A673 (cell line): ENCODE data around the gene SAFB2.

ENCODE experiments used
- EZH2 ChIP-seq: fragments of 200-600 bp; sonication (generic); IDR thresholded peaks from 2 replicates; pipeline ENCODE4 v1.6.1; 2017; ENCODE audit warnings: borderline replicate concordance, low read depth, mild to moderate bottlenecking, mixed read lengths, antibody characterized with exemption, low read length; ENCODE audit not compliant: poor library complexity, severe bottlenecking
- TF ChIP-seq, protein P1 (sequence below): fragments of 300-800, 200-600 bp; sonication (generic); conservative IDR thresholded peaks from 2 replicates; pipeline ENCODE4 v1.5.1; 2017; ENCODE audit warnings: low read depth, mild to moderate bottlenecking, antibody characterized with exemption, low read length, moderate library complexity, mixed read lengths

DNA sequence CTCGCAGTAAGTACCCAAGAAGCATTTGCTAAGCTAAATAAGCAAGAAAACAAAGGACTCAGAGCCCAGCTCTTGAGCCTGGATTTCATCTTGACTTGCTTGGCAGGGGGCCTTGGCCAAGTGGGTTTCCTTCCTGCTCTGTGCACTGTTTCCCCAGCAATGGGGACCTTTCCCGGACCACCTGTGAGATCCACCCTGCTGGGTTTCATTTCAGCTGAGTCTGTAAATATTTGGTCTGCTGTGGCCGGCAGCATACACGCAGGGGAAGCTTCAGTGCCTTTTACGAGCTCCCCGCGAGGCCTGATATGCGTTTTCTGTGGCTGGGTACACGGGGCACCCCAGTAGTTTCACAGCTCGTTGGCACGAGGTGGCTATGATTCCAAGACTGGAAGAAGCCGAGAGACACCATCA, 42.4 kb downstream of the SAFB2 start:
- TF ChIP-seq, protein P1, sequence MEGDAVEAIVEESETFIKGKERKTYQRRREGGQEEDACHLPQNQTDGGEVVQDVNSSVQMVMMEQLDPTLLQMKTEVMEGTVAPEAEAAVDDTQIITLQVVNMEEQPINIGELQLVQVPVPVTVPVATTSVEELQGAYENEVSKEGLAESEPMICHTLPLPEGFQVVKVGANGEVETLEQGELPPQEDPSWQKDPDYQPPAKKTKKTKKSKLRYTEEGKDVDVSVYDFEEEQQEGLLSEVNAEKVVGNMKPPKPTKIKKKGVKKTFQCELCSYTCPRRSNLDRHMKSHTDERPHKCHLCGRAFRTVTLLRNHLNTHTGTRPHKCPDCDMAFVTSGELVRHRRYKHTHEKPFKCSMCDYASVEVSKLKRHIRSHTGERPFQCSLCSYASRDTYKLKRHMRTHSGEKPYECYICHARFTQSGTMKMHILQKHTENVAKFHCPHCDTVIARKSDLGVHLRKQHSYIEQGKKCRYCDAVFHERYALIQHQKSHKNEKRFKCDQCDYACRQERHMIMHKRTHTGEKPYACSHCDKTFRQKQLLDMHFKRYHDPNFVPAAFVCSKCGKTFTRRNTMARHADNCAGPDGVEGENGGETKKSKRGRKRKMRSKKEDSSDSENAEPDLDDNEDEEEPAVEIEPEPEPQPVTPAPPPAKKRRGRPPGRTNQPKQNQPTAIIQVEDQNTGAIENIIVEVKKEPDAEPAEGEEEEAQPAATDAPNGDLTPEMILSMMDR = no peak
- TF ChIP-seq EZH2 = no peak
